D721Med (cell line): Measurements from ENCODE around the gene LRRC75A.
"Not testable (repeated sequence)": the region's sequence is repeated elsewhere in the genome, so short reads cannot be mapped to it uniquely, and the experiment has no call there.

Source experiments
- DNase-seq: peaks from one replicate; pipeline ENCODE4 v3.0.0; 2011; ENCODE audit warnings: low spot score; ENCODE audit not compliant: insufficient read length
- FAIRE-seq: peaks from 2 replicates; lab custom pipeline; 2011; peaks lifted over from hg19 to GRCh38; lab: Jason Lieb, UNC
- CTCF ChIP-seq: IDR thresholded peaks from 2 replicates; pipeline ENCODE4 v1.5.1; 2012; ENCODE audit warnings: mild to moderate bottlenecking, control low read depth; ENCODE audit not compliant: insufficient read depth; ENCODE audit errors: missing control alignments

Gene LRRC75A

GRCh38 chr17:16446338-16446983 lies 45.5 kb downstream of the LRRC75A start:
- TF ChIP-seq CTCF: no peak
- FAIRE-seq (no peak), DNase-seq (no peak)

GRCh38 chr17:16444258-16444886 lies 47.6 kb downstream of the LRRC75A start:
- TF ChIP-seq CTCF: no peak
- DNase-seq (no peak), FAIRE-seq (no peak)

GRCh38 chr17:16443511-16444257 lies 48.3 kb downstream of the LRRC75A start:
- no peak for TF ChIP-seq CTCF
- FAIRE-seq (no peak), DNase-seq (no peak)

GRCh38 chr17:16442594-16443510 lies 49.1 kb downstream of the LRRC75A start:
- FAIRE-seq: no peak

GRCh38 chr17:16442141-16442540 lies 49.9 kb downstream of the LRRC75A start:
- no peak for TF ChIP-seq CTCF
- FAIRE-seq (no peak), DNase-seq (no peak)

More at GRCh38 chr17:16442594-16443510, 49.1 kb downstream of the LRRC75A start:
- no peak for TF ChIP-seq CTCF
- no peak for DNase-seq

GRCh38 chr17:16440901-16441629 lies 50.9 kb downstream of the LRRC75A start:
- DNase-seq (no peak), FAIRE-seq (no peak)

GRCh38 chr17:16440354-16440753 lies 51.6 kb downstream of the LRRC75A start:
- FAIRE-seq, DNase-seq: not testable (repeated sequence)

More at GRCh38 chr17:16440901-16441629, 50.9 kb downstream of the LRRC75A start:
- no peak for TF ChIP-seq CTCF
